ENCODE data around the gene ENTPD7.
"Not testable (repeated sequence)": the region's sequence is repeated elsewhere in the genome, so short reads cannot be mapped to it uniquely, and the experiment has no call there.

Gene ENTPD7

DNA sequence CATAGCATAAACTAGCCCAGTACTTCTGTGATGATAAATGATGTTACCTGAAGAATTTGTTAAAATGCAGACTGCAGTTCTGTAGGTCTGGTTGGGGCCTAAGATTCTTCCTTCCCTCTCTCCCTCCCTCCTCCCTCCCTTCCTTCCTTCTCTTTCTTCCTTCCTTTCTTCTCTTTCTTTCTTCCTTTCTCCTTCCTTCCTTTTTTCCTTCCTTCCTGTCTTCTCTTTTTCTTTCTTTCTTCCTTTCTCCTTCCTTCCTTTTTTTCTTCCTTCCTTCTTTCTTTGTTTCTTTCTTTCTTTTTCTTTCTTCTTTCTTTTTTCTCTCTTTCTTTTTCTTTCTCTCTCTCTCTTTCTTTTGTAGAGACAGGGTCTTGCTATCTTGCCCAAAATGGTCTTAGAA lies 35.4 kb upstream of the ENTPD7 start:
- no peak overlapping the region for H3K4me3 ChIP-seq (ENCODE audit: low read depth, low read length)
- no peaks in the 10 kb centered on the region for H3K9me3 ChIP-seq (ENCODE audit: severe bottlenecking)
- H3K36me3 ChIP-seq: peaks cover 3% of the 10 kb centered on the region; the same call in 1 of the 2 replicates
- TF ChIP-seq, protein P1, sequence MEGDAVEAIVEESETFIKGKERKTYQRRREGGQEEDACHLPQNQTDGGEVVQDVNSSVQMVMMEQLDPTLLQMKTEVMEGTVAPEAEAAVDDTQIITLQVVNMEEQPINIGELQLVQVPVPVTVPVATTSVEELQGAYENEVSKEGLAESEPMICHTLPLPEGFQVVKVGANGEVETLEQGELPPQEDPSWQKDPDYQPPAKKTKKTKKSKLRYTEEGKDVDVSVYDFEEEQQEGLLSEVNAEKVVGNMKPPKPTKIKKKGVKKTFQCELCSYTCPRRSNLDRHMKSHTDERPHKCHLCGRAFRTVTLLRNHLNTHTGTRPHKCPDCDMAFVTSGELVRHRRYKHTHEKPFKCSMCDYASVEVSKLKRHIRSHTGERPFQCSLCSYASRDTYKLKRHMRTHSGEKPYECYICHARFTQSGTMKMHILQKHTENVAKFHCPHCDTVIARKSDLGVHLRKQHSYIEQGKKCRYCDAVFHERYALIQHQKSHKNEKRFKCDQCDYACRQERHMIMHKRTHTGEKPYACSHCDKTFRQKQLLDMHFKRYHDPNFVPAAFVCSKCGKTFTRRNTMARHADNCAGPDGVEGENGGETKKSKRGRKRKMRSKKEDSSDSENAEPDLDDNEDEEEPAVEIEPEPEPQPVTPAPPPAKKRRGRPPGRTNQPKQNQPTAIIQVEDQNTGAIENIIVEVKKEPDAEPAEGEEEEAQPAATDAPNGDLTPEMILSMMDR (IDR thresholded peaks at IDR 0.05; ENCODE audit: low read depth, low read length): no peak
- no peaks in the 10 kb centered on the region for H3K27me3 ChIP-seq (ENCODE audit: insufficient read depth, low read depth, severe bottlenecking)
- no peak overlapping the region for H3K27ac ChIP-seq
- no peak for DNase-seq

GRCh38 chr10:99625124-99625523 lies 34.2 kb upstream of the ENTPD7 start:
- not testable (repeated sequence) for H3K27me3 ChIP-seq (ENCODE audit: insufficient read depth, low read depth, severe bottlenecking); H3K9me3 ChIP-seq (ENCODE audit: severe bottlenecking); DNase-seq; H3K27ac ChIP-seq; H3K36me3 ChIP-seq; H3K4me3 ChIP-seq (ENCODE audit: low read depth, low read length)

DNA sequence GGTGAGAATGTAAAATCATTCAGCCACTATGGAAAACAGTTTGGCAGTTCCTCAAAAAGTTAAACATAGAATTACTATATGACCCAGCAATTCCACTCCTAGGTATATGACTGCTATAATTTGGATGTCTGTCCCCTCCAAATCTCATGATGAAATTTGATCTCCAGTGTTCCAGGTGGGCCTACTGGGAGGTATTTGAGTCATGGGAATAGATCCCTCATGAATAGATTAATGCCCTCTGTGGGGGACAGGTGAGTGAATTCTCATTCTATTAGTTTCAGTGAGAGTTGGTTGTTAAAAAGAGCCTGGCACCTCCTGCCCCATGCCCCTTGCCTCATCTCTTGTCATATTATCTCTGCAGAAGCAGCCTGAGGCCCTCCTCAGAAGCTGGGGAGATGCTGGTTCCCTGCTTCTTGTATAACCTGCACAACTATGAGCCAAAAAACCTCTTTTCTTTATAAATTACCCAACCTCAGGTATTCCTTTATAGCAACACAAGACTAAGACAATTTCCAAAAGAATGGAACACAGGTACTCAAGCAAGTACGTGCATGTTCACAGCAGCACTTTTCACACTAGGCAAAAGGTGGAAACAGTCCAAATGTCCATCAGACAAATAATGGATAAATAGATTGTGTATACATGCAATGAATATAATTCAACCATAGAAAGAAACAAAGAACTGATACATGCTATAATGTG lies 30.2 kb upstream of the ENTPD7 start:
- Histone ChIP-seq H3K4me3 (ENCODE audit: low read depth, low read length) (no peak overlapping the region), H3K36me3 (no peaks in the 10 kb centered on the region), H3K27ac (no peak overlapping the region), H3K9me3 (ENCODE audit: severe bottlenecking) (no peaks in the 10 kb centered on the region), H3K27me3 (ENCODE audit: insufficient read depth, low read depth, severe bottlenecking) (no peaks in the 10 kb centered on the region)
- DNase-seq: no peak
- TF ChIP-seq, protein P1 (IDR thresholded peaks at IDR 0.05; ENCODE audit: low read depth, low read length): no peak

DNA sequence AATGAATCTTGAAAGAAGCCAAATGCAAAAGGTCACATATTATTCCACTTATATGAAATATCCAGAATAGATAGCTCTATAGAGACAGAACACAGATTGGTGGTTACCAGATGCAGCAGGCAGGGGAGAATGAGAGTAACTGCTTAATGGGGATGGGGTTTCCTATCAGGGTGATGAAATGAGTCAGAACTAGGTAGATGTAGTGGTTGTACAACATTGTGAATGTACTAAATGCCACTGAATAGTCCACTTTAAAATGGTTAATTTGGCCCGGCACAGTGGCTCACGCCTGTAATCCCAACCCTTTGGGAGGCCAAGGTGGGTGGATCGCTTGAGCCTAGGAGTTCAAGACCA lies 29.7 kb upstream of the ENTPD7 start:
- Histone ChIP-seq H3K27ac (no peak overlapping the region), H3K36me3 (no peaks in the 10 kb centered on the region), H3K4me3 (ENCODE audit: low read depth, low read length) (no peak overlapping the region), H3K9me3 (ENCODE audit: severe bottlenecking) (no peaks in the 10 kb centered on the region), H3K27me3 (ENCODE audit: insufficient read depth, low read depth, severe bottlenecking) (no peaks in the 10 kb centered on the region)
- TF ChIP-seq, protein P1 (IDR thresholded peaks at IDR 0.05; ENCODE audit: low read depth, low read length): no peak
- no peak for DNase-seq

DNA sequence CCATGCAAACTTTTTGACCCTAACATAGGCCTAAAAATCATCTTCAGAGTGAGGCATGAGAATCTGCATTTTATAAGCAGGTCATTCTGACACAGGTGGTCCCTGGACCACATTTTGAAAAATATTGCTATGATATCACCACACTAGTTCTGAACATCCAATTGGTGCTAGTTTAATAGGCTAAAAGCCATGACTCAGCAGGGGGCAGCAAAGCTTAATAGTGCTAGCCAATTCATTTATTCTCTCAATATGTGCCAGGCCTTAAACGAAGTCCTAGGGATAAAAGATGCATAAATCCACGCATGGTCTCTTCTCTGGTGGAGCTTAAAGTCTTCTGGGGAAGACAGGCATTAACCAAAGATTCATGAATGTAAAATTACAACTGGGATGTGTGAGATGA lies 28.9 kb upstream of the ENTPD7 start:
- H3K9me3 ChIP-seq (ENCODE audit: severe bottlenecking): no peaks in the 10 kb centered on the region
- no peak overlapping the region for H3K27ac ChIP-seq
- TF ChIP-seq, protein P1 (IDR thresholded peaks at IDR 0.05; ENCODE audit: low read depth, low read length): no peak

DNA sequence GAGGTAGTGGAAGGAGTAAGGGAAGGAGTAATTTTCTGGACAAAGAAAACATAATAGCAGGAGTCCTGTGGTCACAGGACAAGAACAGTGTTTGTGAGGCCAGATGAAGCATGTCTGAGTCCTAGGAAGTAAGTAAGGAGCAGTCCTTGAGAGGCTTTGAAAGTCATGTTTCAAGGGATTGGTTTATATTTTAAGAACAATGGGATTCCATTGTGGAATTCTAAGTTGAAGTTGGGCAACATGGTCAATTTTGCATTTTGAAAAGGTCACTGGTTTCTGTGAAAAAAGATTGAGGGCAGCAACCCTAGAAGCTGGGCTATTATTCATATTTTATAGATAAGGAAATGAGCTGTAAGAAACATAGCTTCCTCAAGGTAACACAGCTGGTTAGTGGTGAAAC lies 28.3 kb upstream of the ENTPD7 start:
- H3K27ac ChIP-seq: no peak overlapping the region
- no peaks in the 10 kb centered on the region for H3K9me3 ChIP-seq (ENCODE audit: severe bottlenecking)
- TF ChIP-seq, protein P1 (IDR thresholded peaks at IDR 0.05; ENCODE audit: low read depth, low read length): no peak
- no peaks in the 10 kb centered on the region for H3K36me3 ChIP-seq
- H3K27me3 ChIP-seq (ENCODE audit: insufficient read depth, low read depth, severe bottlenecking): no peaks in the 10 kb centered on the region
- DNase-seq: no peak
- H3K4me3 ChIP-seq (ENCODE audit: low read depth, low read length): no peak overlapping the region

More for the DNA sequence above, 28.9 kb upstream of the ENTPD7 start:
- H3K36me3 ChIP-seq: no peaks in the 10 kb centered on the region
- H3K4me3 ChIP-seq (ENCODE audit: low read depth, low read length): no peak overlapping the region
- H3K27me3 ChIP-seq (ENCODE audit: insufficient read depth, low read depth, severe bottlenecking): no peaks in the 10 kb centered on the region
- DNase-seq: no peak
